ENCODE measurements around the gene TMEM131L.
"Not testable (repeated sequence)": the region's sequence is repeated elsewhere in the genome, so short reads cannot be mapped to it uniquely, and the experiment has no call there.

The TMEM131L gene

GRCh38 chr4:153448003-153448731, 18.0 kb upstream of the TMEM131L start:
- no peak for DNase-seq (ENCODE audit: low read depth in 2 of 3, low spot score in 2 of 3)

DNA sequence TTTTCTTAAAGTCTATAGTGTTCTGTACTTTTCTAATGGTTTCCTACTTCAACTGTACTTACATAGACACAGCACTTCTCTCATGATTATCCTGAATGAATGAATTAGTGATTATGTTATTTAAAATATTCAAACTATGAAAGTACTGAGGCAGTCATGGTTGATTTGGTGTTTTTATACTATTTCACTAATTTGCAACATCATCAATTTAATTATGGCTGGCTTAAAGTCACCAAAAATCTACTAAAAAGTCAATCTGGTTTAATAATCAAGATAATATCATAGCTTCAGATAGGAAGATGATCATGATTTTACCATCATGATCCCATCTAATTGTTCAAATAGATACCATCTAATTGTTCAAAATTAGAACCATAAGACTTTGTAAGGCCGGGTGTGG, 16.8 kb upstream of the TMEM131L start:
- no peak for DNase-seq (ENCODE audit: low read depth in 2 of 3, low spot score in 2 of 3)

DNA sequence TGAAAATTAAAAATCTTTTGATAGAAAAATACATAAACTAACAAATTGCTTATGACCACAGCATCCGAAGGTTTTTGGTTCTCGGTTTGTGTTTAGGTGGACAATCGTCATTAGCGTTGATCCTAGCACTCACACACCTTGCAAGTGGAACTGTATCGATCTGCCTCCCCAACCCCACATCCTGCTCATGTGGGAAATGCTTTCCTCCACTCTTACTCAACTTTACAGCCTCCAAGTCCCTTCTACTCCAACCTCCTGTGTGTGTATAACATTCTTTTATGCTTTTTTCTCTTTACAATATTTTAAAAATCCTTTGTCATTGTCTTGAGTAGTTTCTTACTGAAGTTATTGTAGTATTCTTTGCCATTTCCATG, 15.6 kb upstream of the TMEM131L start:
- DNase-seq (ENCODE audit: low read depth in 2 of 3, low spot score in 2 of 3) = no peak

- not testable (repeated sequence) for DNase-seq (ENCODE audit: low read depth in 2 of 3, low spot score in 2 of 3)
Observed at GRCh38 chr4:153451145-153451544, 15.0 kb upstream of the TMEM131L start.

DNA sequence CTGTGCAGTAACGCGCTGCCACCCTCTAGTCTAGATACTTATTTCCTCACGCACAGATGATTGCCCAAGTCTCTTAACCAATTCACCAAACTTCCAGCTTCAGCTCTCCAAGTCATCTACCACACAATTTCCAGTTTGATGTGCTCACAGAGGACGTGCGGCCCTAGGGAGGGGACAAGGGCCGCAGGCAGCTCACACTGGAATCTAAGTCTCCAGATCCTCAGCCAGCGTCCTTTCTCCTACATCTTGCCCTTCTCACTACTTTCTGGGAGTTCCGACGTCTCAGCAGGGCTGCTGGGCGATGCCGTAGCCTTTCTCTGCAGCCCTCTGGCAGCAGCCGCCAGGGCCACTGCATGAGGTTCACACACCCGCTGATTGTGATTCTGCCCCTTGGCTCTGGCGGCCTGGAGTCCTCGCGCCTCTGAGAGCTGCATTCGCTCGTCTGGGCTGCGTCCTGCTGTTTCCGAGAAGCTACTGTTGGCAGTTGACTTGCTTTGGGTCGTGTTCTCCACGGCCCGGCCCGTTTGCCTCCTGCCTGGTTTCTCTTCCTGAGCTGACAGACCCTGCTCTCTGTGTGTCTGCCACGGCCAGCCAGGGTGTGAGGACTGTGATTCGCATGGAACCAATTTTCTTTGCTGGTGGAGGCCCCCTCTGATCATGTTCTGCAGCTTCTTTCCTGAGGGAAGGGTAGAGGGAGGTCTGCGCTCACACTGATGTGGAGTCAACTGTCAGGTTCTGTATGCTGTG, 14.1 kb upstream of the TMEM131L start:
- DNase-seq (ENCODE audit: low read depth in 2 of 3, low spot score in 2 of 3) = no peak

DNA sequence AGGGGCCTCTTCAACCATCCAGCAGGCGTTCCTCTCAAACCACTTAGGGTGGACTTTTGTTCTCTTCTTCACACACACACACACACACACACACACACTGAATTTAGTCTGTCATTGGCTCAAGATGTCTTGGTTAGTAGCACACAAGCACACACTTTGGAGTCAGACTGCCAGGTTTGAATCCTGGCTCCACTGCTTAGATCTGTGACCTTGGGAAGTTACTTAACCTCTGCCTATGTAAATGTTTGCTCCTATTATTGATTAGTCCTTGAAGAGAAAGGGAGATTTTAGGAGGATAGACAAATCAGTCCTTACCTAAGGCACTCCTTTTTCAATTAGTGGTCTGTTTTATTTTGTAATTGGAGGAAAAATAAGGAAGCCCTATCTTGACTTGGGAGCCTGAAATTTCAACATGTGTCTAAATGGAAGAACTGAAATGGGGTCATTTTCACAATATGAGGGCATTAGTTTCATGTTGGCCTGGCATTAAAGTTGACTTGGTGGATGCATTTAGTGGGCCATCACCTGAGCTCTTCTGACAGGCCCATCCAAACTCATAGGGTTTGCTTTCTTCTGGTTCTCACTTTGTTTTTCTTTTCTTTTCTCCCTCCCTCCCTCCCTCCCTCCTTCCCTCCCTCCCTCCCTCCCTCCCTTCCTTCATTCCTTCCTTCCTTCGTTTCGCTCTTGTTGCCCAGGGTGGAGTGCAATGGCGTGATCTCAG, 13.3 kb upstream of the TMEM131L start:
- no peak for DNase-seq (ENCODE audit: low read depth in 2 of 3, low spot score in 2 of 3)

- no peak for DNase-seq (ENCODE audit: low read depth in 2 of 3, low spot score in 2 of 3)
Observed at GRCh38 chr4:153453402-153453801, 12.8 kb upstream of the TMEM131L start.

DNA sequence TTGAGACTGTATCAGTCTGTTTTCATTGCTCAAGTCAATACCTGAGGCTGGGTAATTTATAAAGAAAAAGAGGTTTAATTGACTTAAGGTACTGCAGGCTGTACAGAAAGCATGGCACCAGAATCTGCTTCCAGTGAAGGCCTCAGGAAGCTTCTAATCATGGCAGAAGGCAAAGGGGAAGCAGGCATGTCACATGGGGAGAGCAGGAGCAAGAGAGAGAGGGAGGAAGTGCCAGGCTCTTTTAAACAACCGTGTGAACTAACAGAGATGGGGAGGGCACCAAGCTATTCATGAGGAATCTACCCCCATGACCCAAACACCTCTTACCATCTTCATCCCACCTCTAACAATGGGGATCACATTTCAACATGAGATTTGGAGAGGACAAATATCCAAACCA, 7.2 kb upstream of the TMEM131L start:
- no peak for DNase-seq (ENCODE audit: low read depth in 2 of 3, low spot score in 2 of 3)

GRCh38 chr4:153461549-153461948, 4.6 kb upstream of the TMEM131L start:
- not testable (repeated sequence) for DNase-seq (ENCODE audit: low read depth in 2 of 3, low spot score in 2 of 3)

- DNase-seq (ENCODE audit: low read depth in 2 of 3, low spot score in 2 of 3) = no peak
Observed at GRCh38 chr4:153464068-153464467, 2.1 kb upstream of the TMEM131L start.

DNA sequence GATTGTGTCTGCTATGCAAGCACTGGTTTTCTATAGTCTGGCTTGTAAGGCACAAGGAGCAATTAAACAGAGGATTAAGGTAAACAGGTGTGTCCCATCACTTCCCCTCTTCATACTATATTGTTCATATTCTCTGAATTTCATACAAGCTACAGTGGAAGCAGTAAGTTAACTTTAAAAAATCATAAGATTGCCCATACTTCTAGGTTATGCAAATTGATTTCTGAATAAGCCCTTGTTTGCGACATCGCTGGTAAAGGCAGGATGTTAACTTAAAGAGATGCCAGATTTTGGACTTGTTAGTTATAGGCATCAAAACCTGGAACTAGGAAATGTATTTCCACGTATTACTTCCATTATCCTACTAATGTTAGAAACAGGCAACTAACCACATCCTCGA, 1.0 kb upstream of the TMEM131L start:
- no peak for DNase-seq (ENCODE audit: low read depth in 2 of 3, low spot score in 2 of 3)

GRCh38 chr4:153465615-153466080, 512 bp upstream of the TMEM131L start:
- DNase-seq (ENCODE audit: low read depth in 2 of 3, low spot score in 2 of 3) = peak in 1 of 3 experiments; percentile 43

- DNase-seq (ENCODE audit: low read depth in 2 of 3, low spot score in 2 of 3) = peak in 1 of 3 experiments; percentile 36
Observed at GRCh38 chr4:153466949-153467896, 1.1 kb downstream of the TMEM131L start.

GRCh38 chr4:153467897-153468262, 1.7 kb downstream of the TMEM131L start:
- DNase-seq (ENCODE audit: low read depth in 2 of 3, low spot score in 2 of 3) = no peak

- DNase-seq (ENCODE audit: low read depth in 2 of 3, low spot score in 2 of 3) = no peak
Observed at GRCh38 chr4:153468587-153468986, 2.4 kb downstream of the TMEM131L start.

DNA sequence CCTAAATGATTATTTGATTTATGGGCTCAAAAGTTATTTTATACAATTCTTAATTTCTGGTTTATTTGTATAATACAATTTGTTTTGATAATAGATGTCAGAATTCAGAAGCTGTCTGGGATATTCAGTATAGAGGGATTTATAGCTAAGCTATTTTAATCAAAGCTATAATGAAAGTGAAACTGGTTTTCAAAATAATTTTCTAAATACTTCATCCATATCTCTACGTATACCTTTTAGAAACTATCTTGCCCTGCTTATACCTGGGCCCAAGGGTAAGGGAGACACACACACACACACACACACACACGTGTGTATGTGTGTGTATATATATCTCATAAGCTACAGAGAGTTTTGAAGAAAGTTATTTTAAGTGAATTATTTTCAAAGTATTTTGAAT, 2.9 kb downstream of the TMEM131L start:
- DNase-seq (ENCODE audit: low read depth in 2 of 3, low spot score in 2 of 3) = no peak

DNA sequence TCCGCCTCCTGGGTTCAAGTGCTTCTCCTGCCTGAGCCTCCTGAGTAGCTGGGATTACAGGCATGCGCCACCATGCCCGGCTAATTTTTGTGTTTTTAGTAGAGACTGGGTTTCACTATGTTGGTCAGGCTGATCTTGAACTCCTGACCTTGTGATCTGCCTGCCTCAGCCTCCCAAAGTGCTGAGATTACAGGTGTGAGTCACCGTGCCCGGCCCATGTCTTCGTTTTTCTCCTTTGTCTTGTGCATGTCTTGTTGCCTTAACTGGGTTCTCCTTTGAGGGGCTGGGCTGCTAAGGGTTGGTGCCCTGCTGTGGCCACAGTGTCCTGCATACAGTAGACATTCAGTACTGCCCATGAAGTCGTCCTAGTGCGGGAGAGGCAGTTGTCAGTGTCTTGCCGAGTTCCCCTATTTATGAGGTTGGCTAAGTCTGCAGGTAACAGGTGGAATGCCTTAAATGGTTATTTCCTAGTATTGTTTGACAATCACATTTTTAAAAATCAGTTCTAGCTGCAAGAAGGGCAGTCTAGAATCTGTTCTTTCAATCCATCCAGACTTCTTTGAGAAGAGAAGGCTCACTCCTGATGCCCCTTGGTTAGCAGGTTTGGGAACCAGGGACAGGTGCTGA, 5.0 kb downstream of the TMEM131L start:
- not testable (repeated sequence) for DNase-seq (ENCODE audit: low read depth in 2 of 3, low spot score in 2 of 3)

DNA sequence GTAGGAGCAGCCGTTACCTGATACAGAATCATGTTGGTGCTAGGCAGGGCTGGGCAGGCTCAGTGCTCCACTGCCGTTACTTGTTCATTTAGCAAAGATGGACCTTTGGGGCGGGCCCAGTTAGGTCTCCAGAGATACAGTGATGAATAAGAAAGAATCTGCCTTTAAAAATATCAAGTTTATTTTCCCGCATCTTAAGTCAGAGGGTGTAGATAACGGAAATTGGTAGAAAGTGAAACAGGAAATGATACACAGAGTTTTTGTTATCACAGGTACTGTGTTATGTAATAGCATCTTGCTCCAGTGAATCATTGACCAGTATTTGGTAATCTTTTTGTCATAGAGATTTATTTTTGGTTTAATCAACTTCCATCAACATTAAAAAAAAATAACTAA, 5.5 kb downstream of the TMEM131L start:
- no peak for DNase-seq (ENCODE audit: low read depth in 2 of 3, low spot score in 2 of 3)

- no peak for DNase-seq (ENCODE audit: low read depth in 2 of 3, low spot score in 2 of 3)
Observed at GRCh38 chr4:153472122-153473037, 6.2 kb downstream of the TMEM131L start.

Data from activated CD8-positive, alpha-beta memory T cell treated with anti-CD3 and anti-CD28 coated beads for 48 hours (primary cell).